HG03060 (cell line): ENCODE data around the gene CTDP1.

Experiments
- ATAC-seq: cut with Tn5 transposase; IDR thresholded peaks from one replicate; pipeline ENCODE4 v1.9.1; 2021; ENCODE audit warnings: low read depth, moderate number of reproducible peaks; ENCODE audit not compliant: unreplicated experiment

Gene CTDP1

GRCh38 chr18:79754022-79754761, 74.6 kb downstream of the CTDP1 start:
- ATAC-seq, result no peak

- no peak for ATAC-seq
These were observed 75.3 kb downstream of the CTDP1 start for GRCh38 chr18:79754831-79755351.

GRCh38 chr18:79755496-79756142, 76.0 kb downstream of the CTDP1 start:
- no peak for ATAC-seq

GRCh38 chr18:79756143-79756500, 76.5 kb downstream of the CTDP1 start:
- no peak for ATAC-seq

- no peak for ATAC-seq
These were observed 77.2 kb downstream of the CTDP1 start for GRCh38 chr18:79756826-79757225.

- no peak for ATAC-seq
These were observed 80.7 kb downstream of the CTDP1 start for GRCh38 chr18:79760348-79760747.

GRCh38 chr18:79760881-79761280, 81.3 kb downstream of the CTDP1 start:
- ATAC-seq, result no peak

- no peak for ATAC-seq
These were observed 83.8 kb downstream of the CTDP1 start for GRCh38 chr18:79763407-79763806.

- ATAC-seq, result no peak
These were observed 84.5 kb downstream of the CTDP1 start for GRCh38 chr18:79764131-79764530.

GRCh38 chr18:79765491-79766245, 86.1 kb downstream of the CTDP1 start:
- ATAC-seq, result no peak

- no peak for ATAC-seq
These were observed 86.7 kb downstream of the CTDP1 start for GRCh38 chr18:79766308-79766707.

- no peak for ATAC-seq
These were observed 89.1 kb downstream of the CTDP1 start for GRCh38 chr18:79768745-79769144.

GRCh38 chr18:79769698-79770500, 90.3 kb downstream of the CTDP1 start:
- no peak for ATAC-seq

- no peak for ATAC-seq
These were observed 90.9 kb downstream of the CTDP1 start for GRCh38 chr18:79770501-79770815.

- no peak for ATAC-seq
These were observed 91.2 kb downstream of the CTDP1 start for GRCh38 chr18:79770826-79771225.

- no peak for ATAC-seq
These were observed 92.0 kb downstream of the CTDP1 start for GRCh38 chr18:79771446-79772107.

GRCh38 chr18:79772108-79772864, 92.7 kb downstream of the CTDP1 start:
- ATAC-seq, result no peak

- ATAC-seq, result no peak
These were observed 93.5 kb downstream of the CTDP1 start for GRCh38 chr18:79772865-79773696.

- ATAC-seq, result no peak
These were observed 94.5 kb downstream of the CTDP1 start for GRCh38 chr18:79774111-79774510.
